C4-2B (cell line): ENCODE measurements around the gene CYP4F3.

Experiments used
- H3K27ac ChIP-seq: fragments of 450-650 bp; 2 replicates; pipeline ENCODE4 v1.5.1; 2017
- ZFX ChIP-seq: fragments of 450-650 bp; IDR thresholded peaks from 2 replicates; pipeline ENCODE4 v1.6.1; 2017
- TF ChIP-seq, protein P1 (sequence below): fragments of 450-650 bp; conservative IDR thresholded peaks from 2 replicates; pipeline ENCODE4 v1.5.1; 2017; ENCODE audit warnings: mild to moderate bottlenecking

CYP4F3 gene

DNA sequence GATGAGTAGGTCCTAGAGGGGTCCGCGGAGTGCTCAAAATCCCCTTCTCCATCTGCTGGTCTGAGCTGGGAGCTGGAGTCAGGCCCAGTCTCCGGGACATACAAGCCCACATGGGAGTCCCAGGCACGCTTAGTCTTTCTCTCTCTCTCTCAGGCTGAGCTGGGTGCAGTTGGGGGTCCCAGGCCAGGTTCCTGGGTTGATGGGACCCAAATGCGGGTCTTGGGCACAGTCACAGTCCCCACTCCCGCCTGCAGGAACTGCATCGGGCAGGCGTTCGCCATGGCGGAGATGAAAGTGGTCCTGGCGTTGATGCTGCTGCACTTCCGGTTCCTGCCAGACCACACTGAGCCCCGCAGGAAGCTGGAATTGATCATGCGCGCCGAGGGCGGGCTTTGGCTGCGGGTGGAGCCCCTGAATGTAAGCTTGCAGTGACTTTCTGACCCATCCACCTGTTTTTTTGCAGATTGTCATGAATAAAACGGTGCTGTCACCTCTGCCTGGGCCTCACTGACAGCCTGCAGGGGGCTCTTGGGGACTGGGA, 56.0 kb downstream of the CYP4F3 start:
- TF ChIP-seq, protein P1, sequence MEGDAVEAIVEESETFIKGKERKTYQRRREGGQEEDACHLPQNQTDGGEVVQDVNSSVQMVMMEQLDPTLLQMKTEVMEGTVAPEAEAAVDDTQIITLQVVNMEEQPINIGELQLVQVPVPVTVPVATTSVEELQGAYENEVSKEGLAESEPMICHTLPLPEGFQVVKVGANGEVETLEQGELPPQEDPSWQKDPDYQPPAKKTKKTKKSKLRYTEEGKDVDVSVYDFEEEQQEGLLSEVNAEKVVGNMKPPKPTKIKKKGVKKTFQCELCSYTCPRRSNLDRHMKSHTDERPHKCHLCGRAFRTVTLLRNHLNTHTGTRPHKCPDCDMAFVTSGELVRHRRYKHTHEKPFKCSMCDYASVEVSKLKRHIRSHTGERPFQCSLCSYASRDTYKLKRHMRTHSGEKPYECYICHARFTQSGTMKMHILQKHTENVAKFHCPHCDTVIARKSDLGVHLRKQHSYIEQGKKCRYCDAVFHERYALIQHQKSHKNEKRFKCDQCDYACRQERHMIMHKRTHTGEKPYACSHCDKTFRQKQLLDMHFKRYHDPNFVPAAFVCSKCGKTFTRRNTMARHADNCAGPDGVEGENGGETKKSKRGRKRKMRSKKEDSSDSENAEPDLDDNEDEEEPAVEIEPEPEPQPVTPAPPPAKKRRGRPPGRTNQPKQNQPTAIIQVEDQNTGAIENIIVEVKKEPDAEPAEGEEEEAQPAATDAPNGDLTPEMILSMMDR: no peak
- no peak for TF ChIP-seq ZFX
- H3K27ac ChIP-seq: no peak overlapping the region

DNA sequence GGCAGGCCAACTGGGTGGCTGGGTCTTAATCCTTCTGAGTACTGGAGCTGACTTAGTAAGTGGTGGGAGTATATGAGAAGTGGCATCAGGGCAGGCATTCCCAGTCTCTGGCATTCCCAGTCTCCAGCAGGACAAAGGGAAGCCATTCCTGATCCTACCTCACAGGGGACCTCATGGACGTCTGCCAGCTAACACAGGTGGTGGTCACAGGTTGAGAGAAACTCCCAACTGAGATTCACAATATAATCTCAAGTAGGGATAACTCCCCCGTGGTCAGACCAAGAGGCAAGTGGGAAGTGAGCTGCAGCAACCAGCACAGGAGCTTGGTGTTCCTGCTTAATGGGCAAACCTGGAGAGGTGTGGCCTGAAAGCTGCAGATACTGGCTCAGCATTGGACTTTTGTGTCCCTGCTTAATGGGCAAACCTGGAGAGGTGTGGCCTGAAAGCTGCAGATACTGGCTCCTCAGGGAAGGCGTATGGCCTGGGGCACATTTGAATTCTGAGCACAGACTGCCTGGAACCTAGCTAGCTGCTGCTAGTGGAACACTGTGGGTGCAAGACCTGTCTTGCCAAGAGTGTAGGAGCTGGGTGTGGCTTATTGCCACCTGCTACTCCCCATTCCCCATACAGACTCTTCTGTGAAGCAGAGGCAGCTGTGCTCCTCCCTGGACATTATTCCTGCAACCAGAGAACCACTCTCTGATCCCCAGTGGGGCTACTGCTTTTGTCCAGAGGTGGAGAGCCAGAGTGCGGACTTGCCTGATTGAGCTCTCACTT, 61.2 kb downstream of the CYP4F3 start:
- TF ChIP-seq, protein P1: no peak
- TF ChIP-seq ZFX: no peak

DNA sequence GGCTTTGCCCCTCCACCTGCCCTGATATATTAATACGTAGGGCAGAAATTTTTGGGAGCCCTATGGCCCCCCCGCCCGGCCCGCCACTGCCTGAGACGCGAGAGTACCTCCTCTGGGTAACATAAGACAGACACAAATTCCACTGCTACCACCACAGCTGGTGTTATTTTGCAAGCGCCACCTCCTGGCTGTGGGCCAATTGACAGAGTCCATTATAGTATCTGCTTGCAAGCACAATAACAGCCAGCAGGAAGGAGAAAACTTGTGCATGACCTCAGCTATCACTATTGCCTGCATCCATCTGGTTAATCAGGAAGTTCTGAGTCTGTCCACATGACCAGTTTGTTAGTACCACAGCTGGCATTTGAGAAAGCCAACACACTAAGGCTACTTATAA, 61.8 kb downstream of the CYP4F3 start:
- TF ChIP-seq ZFX: no peak
- TF ChIP-seq, protein P1: no peak
- H3K27ac ChIP-seq: no peak overlapping the region

More for the DNA sequence above, 61.2 kb downstream of the CYP4F3 start:
- H3K27ac ChIP-seq: no peak overlapping the region
